GM12873 (cell line): ENCODE data around the gene ZC4H2.

Experiments used
- CTCF ChIP-seq: IDR thresholded peaks from 2 replicates; pipeline ENCODE4 v1.5.1; 2012; ENCODE audit warnings: low read depth, mild to moderate bottlenecking, moderate library complexity, low read length, control low read depth; ENCODE audit not compliant: insufficient read depth; ENCODE audit errors: missing control alignments

The ZC4H2 gene

DNA sequence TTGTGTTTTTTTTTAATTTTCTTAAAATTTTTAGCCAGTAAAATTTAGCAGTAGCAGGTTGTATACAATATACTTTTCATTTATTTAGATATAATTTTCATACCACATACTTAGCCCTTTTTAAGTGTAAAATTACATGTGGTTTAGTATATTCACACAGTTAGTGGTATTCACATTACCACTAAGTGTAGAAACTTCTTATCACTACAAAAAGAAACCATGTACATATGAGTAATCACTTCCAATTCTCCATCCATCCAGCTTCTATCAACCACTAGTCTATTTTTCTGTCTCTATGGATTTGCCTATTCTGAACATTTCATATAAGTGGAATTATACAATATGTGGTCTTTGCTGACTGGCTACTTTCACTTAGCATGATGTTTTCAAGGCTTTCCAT, 109.0 kb downstream of the ZC4H2 start:
- TF ChIP-seq CTCF = no peak
